Hepatic stellate cell (primary cell): Measurements from ENCODE around the gene CORO2B.

Experiments used
- DNase-seq: peaks from one replicate; pipeline ENCODE4 v3.0.0; 2011; ENCODE audit warnings: low spot score

The CORO2B gene

GRCh38 chr15:68700455-68701123, 121.8 kb downstream of the CORO2B start:
- peak; percentile 77 for DNase-seq

- no peak for DNase-seq
Measured at GRCh38 chr15:68701886-68702285, 123.1 kb downstream of the CORO2B start.

GRCh38 chr15:68704496-68705021, 125.8 kb downstream of the CORO2B start:
- peak; percentile 32 for DNase-seq

GRCh38 chr15:68706256-68706655, 127.5 kb downstream of the CORO2B start:
- DNase-seq: no peak

GRCh38 chr15:68706931-68707330, 128.1 kb downstream of the CORO2B start:
- no peak for DNase-seq

GRCh38 chr15:68707386-68707785, 128.6 kb downstream of the CORO2B start:
- DNase-seq: no peak

GRCh38 chr15:68709876-68710275, 131.1 kb downstream of the CORO2B start:
- no peak for DNase-seq

GRCh38 chr15:68710536-68710935, 131.7 kb downstream of the CORO2B start:
- no peak for DNase-seq

GRCh38 chr15:68711406-68711805, 132.6 kb downstream of the CORO2B start:
- no peak for DNase-seq

- no peak for DNase-seq
Measured at GRCh38 chr15:68712886-68713285, 134.1 kb downstream of the CORO2B start.

GRCh38 chr15:68713874-68714273, 135.1 kb downstream of the CORO2B start:
- DNase-seq: no peak

- DNase-seq: no peak
Measured at GRCh38 chr15:68715111-68715510, 136.3 kb downstream of the CORO2B start.

GRCh38 chr15:68717951-68718350, 139.2 kb downstream of the CORO2B start:
- no peak for DNase-seq

- DNase-seq: no peak
Measured at GRCh38 chr15:68718468-68718867, 139.7 kb downstream of the CORO2B start.

- DNase-seq: no peak
Measured at GRCh38 chr15:68719051-68719450, 140.3 kb downstream of the CORO2B start.

- no peak for DNase-seq
Measured at GRCh38 chr15:68719672-68720071, 140.9 kb downstream of the CORO2B start.

- DNase-seq: no peak
Measured at GRCh38 chr15:68721886-68722285, 143.1 kb downstream of the CORO2B start.

GRCh38 chr15:68725736-68726135, 146.9 kb downstream of the CORO2B start:
- no peak for DNase-seq

GRCh38 chr15:68726246-68726645, 147.5 kb downstream of the CORO2B start:
- DNase-seq: no peak

- DNase-seq: no peak
Measured at GRCh38 chr15:68729789-68730411, 151.1 kb downstream of the CORO2B start.

- peak; percentile 29 for DNase-seq
Measured at GRCh38 chr15:68730471-68730919, 151.7 kb downstream of the CORO2B start.

- no peak for DNase-seq
Measured at GRCh38 chr15:68730976-68731897, 152.4 kb downstream of the CORO2B start.
